GM10266 (cell line): ENCODE data around the gene MYH7.

ENCODE experiments used
- DNase-seq: peaks from one replicate; pipeline ENCODE4 v3.0.0; 2012; ENCODE audit errors: extremely low spot score
- TF ChIP-seq, protein P1 (sequence below): IDR thresholded peaks from 2 replicates; pipeline ENCODE4 v1.5.1; 2012; ENCODE audit warnings: mild to moderate bottlenecking, low read depth; ENCODE audit not compliant: control insufficient read depth, insufficient read depth; ENCODE audit errors: missing control alignments

Gene MYH7

GRCh38 chr14:23366426-23366921, 69.0 kb downstream of the MYH7 start:
- DNase-seq, result no peak
- TF ChIP-seq, protein P1, sequence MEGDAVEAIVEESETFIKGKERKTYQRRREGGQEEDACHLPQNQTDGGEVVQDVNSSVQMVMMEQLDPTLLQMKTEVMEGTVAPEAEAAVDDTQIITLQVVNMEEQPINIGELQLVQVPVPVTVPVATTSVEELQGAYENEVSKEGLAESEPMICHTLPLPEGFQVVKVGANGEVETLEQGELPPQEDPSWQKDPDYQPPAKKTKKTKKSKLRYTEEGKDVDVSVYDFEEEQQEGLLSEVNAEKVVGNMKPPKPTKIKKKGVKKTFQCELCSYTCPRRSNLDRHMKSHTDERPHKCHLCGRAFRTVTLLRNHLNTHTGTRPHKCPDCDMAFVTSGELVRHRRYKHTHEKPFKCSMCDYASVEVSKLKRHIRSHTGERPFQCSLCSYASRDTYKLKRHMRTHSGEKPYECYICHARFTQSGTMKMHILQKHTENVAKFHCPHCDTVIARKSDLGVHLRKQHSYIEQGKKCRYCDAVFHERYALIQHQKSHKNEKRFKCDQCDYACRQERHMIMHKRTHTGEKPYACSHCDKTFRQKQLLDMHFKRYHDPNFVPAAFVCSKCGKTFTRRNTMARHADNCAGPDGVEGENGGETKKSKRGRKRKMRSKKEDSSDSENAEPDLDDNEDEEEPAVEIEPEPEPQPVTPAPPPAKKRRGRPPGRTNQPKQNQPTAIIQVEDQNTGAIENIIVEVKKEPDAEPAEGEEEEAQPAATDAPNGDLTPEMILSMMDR, result no peak

DNA sequence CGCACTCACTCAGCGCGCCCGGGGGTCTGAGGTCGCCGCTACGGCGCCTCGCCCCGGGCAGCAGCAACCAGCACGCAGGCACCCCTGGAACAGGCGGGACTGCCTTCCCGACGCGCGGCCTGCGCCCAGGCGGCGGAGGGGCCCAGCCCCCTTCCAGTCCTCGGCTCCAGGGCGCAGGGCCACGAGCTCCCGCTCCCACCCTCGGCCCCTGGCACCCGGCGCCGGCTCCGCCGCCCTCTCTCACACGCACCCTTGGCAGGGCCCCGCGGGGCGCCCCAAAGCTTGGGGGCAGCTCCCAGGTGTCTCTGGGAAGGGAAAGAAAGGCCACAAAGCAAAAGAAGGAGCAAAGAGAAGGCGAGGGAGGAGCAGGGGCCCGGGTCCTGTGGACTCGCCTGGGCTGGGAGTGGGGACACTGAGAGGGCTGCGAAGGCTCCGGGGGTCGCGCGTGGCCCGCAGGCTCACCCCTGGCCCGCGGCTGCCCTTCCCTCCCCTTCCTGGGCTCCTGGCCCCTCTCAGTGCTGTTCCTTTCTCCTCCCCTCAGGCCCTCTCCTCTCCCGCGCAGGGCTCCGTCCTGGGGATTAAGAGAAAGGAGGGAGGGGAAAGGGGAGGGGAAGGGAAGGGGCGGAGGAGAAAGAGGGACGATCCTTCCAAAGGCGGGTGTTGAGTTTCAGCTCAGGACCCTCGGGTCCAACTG, 69.6 kb downstream of the MYH7 start:
- DNase-seq, result no peak
- TF ChIP-seq, protein P1, result no peak

GRCh38 chr14:23365036-23365731, 70.3 kb downstream of the MYH7 start, which contains the start of gene EFS:
EFS (minus strand) TSS chr14:23365172; CDS start chr14:23365025, 147 bp downstream.
- no peak for DNase-seq
- TF ChIP-seq, protein P1, result no peak

- no peak for DNase-seq
- TF ChIP-seq, protein P1, result no peak
These were observed 71.1 kb downstream of the MYH7 start for GRCh38 chr14:23364164-23365035.
